IPS DF 4.7 (cell line): ENCODE measurements around the gene PAF1.
A peak's percentile ranks its signal among the peaks of the same experiment; 100 is the strongest.
"Not testable (repeated sequence)": the region's sequence is repeated elsewhere in the genome, so short reads cannot be mapped to it uniquely, and the experiment has no call there.

ENCODE experiments used
- DNase-seq: peaks from one replicate; pipeline ENCODE4 v3.0.0-alpha.2; 2013; ENCODE audit warnings: low spot score; ENCODE audit errors: extremely low read depth

Gene PAF1

GRCh38 chr19:39355253-39355652 is 35.7 kb downstream of the PAF1 start:
- no peak for DNase-seq

GRCh38 chr19:39352381-39353255 is 38.3 kb downstream of the PAF1 start:
- no peak for DNase-seq

GRCh38 chr19:39351537-39352064 is 39.3 kb downstream of the PAF1 start:
- no peak for DNase-seq

- DNase-seq, result no peak
Observed at GRCh38 chr19:39350156-39350555, 40.8 kb downstream of the PAF1 start.

- no peak for DNase-seq
Observed at GRCh38 chr19:39349326-39349725, 41.6 kb downstream of the PAF1 start.

- DNase-seq, result no peak
Observed at GRCh38 chr19:39347332-39348164, 43.4 kb downstream of the PAF1 start.

- DNase-seq, result no peak
Observed at GRCh38 chr19:39345956-39346355, 45.0 kb downstream of the PAF1 start.

- no peak for DNase-seq
Observed at GRCh38 chr19:39342647-39343305, 48.1 kb downstream of the PAF1 start.

GRCh38 chr19:39341719-39342604 is 48.9 kb downstream of the PAF1 start, which contains the start of gene SAMD4B:
TSS of gene SAMD4B (plus strand) at chr19:39342421. CDS start at chr19:39356894, 14,473 bp downstream.
- DNase-seq, result peak; percentile 51

- no peak for DNase-seq
Observed at GRCh38 chr19:39341129-39341718, 49.7 kb downstream of the PAF1 start.

GRCh38 chr19:39340156-39340555 is 50.8 kb downstream of the PAF1 start:
- DNase-seq, result not testable (repeated sequence)

GRCh38 chr19:39339674-39340073 is 51.2 kb downstream of the PAF1 start:
- no peak for DNase-seq

GRCh38 chr19:39336483-39336882 is 54.4 kb downstream of the PAF1 start:
- no peak for DNase-seq
